Fibroblast of skin of scalp (primary cell): ENCODE measurements around the gene JCAD.
"Not testable (repeated sequence)": the region's sequence is repeated elsewhere in the genome, so short reads cannot be mapped to it uniquely, and the experiment has no call there.

Experiments used
- DNase-seq: peaks from one replicate; pipeline ENCODE4 v3.0.0-alpha.2; 2013

JCAD gene

DNA sequence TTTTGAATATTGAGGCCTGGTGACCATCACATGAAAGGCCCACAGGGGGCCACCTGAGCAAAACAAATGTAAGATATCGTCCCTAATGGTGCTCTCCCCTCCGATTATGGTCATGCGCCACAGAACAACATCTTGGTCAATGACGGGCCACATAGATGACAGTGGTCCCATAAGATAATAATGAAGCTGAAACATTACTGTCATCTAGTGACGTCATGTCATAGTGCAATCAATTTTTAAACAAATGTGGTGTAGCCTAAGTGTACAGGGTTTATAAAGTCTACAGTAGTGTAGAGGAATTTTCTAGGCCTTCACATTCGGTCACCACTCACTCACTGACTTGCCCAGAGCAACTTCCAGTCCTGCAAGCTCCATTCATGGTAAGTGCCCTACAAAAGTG, 36.8 kb downstream of the JCAD start:
- no peak for DNase-seq

DNA sequence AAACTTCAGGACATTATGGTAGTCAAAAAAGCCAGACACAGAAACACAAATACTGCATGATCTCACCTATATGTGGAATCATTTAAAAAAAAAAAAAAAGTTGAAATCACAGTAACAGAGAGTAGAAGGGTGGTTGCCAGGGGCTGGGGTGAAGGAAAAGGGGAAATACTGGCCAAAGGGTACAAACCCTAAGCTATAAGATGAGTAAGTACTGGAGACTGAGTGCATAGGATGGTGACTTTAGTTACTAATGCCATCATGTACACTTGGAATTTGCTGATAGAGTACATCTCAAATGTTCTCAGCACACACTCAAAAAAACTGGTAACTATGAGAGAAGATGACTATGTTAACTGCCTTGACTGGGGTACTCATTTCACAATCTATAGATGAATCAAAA, 39.9 kb downstream of the JCAD start:
- no peak for DNase-seq

DNA sequence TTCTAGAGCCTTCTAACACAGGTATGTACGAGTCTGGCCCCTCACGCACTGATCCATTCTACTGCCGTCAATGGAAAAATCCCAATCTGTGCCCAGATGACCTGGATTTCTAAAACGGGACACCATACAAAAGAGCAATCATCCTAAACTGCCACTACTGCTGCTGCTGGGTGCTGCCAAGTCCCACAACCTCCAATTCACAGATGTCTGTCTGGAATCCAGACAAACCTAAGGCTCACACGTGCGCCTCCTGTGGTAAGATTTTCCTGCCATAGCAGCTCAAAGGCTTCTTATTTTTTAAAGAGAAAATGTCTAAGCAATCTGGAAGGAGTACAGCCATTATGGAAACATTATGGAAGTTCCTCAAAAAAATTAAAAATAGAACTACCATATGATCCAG, 40.9 kb downstream of the JCAD start:
- DNase-seq, result no peak

DNA sequence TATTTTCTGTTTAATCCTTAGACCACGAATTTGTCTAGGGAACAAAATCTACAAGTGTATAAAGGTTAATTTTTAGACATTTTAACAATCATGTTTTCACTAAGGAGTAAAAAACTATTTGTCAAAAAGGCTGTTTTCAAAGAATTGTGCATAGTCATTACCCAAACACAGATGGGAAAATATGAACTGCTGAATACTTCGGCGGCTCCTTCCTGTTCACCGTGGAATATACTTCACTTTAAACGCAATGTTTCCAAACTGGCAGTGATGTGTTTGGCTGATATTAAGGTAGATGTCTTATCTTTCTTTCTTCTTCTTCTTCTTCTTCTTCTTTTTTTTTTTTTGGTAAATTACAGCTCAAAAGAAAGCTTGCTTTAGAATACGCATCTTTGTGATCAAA, 41.4 kb downstream of the JCAD start:
- DNase-seq, result no peak

DNA sequence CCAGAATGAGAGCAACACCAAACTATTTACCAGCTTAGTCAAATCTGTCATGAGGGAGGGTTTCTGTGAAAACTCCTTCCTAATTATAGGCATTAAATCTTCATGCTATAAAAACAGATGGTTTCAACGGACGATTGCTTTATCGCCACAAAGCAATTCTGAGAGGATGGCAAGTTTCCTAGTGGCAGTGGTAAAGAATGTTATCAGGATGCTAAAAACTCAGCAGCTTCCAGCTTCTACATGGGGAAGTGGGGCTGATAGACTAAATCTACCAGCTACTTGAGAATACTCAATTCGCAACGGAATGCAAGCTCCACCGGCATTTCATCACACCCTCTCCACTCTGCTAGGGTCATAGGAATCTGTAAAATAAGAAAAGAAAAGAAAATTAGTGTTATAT, 41.8 kb downstream of the JCAD start:
- DNase-seq, result no peak

DNA sequence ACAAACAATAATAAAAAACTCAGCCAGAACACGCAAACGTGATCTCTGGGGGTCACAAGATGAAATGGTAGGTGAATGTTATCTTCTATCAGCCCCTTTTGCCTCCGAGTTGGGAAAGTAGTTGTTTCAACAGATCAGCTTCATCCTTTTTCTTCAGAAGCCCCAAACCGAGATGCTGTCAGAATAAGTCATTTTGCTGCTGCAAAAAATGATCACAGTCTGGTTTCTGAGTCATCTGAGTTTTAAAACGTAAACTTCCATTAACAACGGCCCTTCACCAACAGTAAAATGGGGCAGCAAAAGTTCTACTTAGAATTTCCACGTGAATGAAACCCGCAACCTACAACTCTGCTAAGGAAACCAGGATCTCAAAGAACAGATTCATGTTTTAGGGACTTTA, 44.9 kb downstream of the JCAD start:
- no peak for DNase-seq

DNA sequence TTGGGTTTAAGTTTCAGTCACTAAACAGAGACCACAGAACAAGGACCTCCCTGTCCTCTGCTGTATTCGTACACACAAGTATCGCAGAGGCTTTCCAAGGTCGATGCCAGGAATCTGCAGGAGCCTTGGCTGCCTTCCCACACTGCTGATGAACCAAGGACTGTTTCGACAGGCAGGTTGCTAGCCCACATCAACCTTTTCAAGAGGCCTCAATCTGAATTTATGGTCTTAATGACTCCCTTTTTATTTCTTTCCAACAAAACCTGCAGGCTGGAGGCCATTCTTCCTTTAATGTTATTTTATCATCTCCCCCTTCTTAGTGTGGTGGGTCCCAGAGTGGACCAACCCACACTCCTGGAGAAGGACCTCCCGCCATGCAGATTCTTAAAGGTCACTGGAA, 45.6 kb downstream of the JCAD start:
- DNase-seq, result no peak

DNA sequence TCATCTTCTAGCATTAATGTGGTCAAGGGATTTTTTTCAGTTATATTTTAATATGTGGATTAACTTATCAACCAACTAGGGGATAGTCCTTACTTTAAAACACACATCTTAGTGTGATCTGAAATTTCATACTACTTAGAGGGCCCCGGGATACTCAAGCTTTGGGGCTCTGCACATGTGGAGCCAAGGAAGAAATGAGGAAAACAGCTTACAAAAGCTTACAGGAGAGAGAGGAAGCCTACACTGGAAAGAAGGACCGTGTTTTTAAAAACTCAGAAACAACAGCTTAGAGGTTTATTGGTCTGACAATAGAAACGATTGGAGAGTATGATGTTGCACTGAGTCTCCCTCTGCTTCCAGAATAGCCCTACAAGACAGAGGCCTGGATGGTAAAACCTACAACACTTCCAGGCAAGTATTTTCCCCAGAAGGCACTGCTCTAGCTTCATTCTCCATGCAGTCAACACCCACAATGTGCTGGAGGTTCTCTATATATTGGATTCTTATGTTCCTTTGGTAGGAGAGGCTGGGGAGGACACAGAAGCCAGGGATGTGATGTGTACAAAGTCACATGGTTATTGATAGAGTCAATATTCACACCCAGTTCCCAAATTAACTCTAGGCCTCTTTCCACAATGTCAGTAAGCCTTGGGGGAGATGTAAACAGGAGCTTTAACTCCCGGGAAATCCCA, 47.3 kb downstream of the JCAD start:
- DNase-seq, result no peak

DNA sequence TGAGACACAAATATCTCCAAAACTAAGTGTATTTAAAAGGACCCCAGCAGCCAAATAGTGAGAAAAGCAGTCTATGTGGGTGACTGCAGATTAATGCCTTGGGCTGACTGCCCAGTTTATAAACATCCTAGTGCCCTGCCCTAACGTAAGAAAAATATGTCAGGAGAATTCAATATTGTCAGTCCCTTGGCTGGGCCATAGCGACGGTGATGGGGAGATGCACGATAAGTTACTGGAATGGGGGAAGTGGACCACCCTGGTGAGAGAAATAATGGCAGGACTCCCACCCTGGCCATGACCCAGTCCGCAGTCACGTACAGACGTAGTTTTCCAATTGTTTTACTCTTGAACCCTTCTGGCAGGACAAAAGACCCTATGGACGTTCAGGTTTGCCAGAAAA, 48.0 kb downstream of the JCAD start:
- no peak for DNase-seq

DNA sequence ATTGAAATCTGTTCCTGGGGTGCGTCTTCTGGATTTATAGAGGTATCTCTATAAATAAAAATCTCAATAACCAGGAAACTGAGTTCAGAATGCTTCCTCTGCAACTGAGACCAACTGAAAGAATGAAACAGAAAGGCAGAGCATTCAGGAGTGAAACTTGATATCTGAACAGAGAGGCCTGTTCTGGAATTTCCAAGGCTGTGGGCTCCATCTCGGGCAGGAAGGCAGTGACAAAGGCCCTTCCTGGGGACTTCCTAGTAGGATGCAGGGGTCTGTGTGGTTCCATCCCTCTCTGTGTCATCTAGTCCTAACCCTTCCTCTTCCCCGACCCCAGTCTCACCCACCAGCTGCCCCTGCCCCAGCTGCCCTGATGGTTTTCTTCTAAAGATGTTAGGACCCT, 52.0 kb downstream of the JCAD start:
- no peak for DNase-seq

DNA sequence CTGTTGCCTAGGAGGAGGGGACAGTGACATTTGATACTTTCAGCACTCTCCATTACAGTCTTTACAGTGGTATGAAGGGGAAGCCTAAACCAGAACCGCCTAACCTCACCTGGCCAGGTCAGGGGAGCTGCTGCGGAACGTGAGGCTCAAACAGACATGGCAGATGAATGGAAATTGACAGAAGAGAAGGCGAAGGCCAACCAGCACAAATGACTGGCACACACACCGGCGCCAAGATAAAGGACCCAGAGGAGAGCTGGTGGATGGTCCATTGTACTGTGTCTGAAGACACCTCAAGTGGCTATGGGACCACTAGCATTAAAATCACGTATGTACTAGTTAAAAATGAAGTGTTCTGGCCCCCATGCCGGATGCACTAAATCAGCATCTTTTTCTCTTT, 53.0 kb downstream of the JCAD start:
- no peak for DNase-seq

DNA sequence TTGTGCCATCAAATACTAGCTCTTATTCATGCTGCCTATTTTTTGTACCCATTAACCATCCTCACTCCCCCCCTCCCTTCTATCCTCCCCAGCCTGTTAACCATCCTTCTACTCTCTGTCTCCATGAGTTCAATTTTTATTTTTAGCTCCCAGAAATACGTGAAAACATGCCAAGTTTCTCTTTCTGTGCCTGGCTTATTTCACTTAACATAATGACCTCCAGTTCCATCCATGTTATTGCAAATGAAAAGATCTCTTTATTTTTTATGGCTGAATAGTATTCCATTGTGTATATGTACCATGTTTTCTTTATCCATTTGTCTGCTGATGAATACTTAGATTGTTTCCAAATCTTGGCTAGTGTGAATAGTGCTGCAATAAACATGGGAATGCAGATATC, 54.3 kb downstream of the JCAD start:
- not testable (repeated sequence) for DNase-seq

DNA sequence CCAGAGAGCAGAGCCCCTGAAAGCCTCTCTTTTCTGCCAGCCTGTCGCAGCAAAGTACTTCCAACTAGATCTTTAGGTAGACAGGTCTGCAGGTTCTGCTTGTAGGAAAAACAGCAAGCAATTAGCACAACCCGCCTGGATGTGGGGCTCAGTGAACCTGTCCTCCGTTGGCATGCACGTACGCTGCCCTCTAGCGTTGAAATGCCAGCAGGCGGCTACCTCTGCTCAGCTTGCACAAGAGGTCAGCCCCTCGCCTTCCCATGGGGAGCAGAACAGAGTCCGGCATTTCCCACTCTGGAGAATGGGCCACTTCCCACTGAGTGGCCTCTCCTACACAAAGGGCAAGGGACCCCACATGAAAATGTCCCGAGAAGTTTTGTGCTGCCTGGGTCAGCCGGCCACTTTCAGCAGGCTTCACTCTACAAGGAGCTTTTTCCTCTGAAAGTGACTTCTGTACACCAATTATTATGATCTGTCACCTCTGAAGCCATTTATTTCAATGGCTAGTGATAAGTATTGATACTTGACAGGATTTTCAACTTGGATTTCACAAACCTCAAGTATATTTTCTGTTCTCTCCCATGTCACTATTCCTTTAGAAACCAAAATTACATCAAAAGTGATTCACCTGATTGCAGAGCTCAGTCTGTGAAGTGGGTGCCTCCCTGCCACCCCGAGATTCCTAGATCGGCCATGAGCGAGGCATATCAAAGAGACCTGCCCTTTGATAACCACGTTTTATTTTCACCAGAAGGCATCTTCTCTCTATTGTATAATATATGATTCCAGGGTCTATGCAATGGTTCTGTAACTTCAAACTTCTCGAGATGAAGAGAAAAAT, 56.7 kb downstream of the JCAD start:
- peak; percentile 59 for DNase-seq

DNA sequence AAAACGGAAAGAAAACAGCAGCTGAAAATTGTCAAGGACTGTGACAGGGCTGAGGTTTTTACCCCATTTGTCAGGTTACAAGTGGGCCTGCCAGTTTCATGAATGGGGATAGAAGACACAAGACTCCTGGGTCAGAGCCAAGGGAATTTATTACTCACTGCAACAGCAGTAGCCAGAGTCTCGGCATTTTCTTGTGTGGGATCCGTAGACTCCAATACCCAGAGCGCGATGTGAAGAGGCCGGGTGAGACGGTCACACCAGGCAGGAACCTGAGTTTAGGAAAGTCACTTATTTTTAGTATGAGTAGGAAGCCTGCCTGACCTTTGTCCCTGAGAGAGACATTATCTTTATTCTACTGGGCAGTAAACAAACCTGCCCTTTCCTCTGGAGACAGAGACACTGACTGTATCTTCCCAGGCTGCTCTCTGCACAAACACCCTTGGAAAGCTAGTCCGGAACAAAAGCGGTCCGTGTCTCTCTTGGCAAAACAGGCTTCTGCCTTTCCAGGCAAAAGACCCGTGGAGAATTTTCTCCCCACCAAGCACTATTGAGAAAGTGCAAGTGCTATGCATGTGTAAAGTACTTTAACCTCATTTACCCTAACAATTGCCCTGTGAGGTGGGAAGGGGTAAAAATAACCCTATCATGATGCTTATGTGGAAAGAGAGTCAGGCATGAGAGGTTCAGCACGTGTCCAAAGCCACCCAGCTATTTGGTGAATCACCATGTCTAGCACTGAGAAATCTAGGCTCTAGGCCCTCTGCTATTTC, 58.4 kb downstream of the JCAD start:
- DNase-seq, result peak; percentile 88

DNA sequence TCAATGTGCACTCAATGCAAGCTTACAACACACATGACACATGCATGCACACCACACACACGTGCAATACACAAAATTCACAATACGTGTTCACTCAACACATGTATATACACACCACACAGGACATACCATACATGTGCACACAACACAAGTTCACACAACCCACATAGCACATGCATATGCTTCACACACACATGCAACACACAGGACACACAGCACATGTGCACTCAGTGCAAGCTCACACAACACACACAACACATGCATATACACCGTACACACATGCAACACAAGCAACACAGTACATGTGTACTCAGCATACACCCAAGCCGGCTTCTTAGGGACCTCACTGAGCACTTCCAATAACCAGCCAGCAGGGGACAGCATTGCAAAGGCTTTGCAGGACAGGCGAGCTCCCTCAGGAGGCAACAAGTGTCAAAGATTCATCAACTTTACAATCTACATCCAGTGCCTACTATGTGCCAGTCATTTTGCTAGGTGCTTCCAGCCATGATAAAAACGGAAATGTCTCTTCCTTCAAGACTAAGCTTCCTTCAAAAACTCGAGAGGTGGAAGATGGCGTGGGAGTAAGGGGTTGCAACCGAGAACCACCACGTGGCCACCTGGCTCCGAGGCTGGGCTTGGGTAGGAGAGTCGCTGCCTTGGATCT, 61.1 kb downstream of the JCAD start:
- peak; percentile 79 for DNase-seq

DNA sequence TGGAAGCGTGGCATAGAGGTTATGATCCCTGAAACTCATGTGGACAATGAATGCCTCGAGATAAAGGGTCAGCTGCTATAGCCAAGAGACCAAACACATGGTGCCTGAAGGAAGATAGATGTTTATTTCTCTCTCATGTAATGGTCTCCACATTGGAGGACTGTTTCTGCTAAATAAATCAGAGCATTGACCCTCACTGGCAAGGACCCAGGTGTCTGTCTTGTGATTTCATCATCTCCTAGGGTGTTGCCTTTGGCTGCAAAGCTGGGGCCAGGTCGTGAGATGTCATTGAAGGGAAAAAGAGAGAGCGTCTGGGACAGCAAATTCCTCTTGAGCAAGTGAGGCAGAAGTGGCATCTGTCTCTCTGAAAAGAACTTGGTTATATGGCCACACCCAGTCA, 64.6 kb downstream of the JCAD start:
- DNase-seq, result no peak

DNA sequence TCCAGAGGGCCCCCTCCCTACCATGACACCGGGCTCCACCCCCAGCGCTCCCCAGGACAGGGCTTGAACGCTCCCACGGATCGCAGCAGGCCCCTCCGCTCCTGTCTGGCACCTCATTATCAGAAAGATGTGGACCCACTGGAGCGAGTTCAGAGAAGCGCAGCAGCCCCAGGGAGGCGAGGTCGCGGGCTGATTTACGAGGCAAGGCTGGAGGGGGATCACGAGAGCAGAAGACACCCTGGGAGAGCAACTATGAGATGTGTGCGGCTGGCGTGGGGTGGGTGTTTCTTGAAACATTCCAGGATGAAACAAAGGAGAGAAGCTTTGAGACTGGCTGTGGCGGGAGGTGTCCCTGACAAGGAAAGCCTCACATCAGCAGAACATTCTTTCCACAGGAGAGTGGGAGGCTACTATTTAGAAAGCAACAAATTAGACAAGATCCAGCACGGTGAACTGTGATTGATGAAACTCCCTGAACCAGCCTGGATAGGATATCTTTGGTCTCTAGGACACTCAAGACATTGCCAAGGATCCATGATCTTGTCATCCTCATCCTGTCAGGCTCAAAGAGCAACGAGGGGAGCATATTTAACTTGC, 66.0 kb downstream of the JCAD start:
- DNase-seq, result no peak

DNA sequence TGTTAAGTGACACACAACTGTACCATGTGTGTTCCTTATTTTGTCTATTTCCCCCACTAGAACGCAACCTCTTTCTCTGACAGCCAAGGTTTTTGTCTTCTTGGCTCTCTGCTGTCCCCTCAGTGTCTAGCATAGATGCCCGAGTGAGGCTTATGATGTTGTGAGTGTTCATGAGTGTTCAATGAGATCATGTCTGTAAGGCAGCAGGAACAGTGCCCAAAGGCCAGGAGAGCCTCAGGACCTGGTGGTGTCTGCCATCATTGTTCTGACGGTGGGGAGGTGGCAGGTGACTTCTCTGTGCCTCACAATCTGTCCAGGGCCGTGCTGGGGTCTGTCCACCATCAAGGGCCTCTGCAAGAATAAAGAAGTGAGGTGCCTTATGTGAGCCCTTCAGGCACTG, 66.5 kb downstream of the JCAD start:
- no peak for DNase-seq

DNA sequence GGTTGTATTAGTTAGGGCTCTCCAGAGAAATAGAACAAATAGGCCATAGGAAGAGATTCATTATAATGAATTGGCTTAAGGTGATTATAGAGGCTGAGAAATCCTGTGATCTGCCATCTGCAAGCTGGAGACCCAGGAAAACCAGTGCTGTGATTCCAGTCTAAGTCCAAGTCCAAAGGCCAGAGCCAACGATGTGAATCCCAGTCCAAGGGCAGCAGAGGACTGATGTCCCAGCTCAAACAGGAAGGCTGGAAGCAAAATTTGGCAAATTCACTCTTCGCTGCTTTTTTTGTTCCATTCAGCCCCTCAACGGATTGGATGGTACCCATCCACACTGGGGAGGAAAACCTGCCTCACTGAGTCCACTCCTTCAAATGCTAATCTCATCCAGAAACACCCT, 68.0 kb downstream of the JCAD start:
- DNase-seq, result no peak

DNA sequence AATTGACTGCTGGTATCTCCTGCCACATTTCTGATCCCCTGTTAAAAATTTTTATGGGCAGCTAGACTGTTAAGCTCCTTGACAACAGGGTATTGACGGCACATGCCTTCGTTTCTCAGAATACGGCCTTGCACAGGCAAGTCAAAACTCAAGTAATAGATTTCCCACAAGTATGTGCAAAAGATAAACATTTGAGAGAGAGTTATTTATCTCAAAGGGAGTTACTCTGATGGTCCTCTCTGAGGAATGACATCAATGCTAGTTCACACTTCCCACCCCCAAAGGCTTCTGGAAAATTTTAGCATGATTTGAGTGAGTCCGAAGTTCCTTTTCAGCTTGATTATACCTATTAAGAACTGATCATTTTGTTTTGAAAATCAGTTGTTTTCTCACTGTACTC, 71.9 kb downstream of the JCAD start:
- DNase-seq, result no peak

DNA sequence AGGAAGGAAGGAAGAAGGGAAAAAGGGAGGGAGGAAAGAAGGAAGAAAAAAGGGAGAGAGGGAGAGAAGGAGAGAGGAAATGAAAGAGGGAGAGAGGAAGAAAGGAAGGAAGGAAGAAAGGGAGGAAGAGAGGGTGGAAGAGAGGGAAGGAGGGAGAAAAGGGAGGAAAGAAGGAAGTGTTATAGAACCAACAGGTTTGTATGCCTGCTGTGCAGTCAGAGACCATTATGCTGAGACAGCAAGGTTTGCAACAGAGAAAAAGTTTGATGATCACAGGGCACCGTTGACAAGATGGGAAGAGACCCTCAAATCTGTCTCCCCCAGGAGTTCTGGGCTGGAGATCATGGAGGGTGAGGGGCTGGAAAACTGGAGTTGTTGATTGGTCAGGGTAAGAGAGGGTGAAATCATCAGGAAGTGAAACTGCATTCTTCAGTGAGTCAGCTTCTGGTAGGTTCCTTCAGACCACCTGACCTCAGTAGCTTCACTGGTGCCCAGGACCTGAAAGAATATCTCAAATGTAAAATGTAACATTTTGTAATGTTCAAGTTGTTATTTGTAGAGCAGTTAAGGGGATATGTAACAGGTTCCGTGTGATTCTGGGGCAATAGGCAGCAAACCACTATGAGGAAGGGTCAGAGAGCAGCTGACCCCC, 76.3 kb downstream of the JCAD start:
- no peak for DNase-seq

DNA sequence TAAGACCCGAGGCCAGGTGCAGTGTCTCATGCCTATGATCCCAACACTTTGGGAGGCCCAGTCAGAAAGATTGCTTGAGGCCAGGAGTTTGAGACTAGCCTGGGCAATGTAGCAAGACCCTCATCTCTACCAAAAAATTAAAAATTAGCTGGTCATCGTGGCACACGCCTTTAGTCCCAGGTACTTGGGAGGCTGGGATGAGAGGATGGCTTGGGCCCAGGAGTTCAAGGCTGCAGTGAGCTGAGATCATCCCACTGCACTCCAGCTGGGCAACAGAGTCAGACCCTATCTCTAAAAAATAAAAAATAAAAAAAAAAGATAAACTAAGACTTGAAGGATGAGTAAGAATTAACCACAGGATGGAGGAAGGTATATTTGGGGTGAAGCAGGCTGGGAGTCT, 77.9 kb downstream of the JCAD start:
- no peak for DNase-seq
